Neural cell (in vitro differentiated cells): ENCODE data around the gene CLEC4C.

Experiments used
- EP300 ChIP-seq: fragments of 450-650 bp; conservative IDR thresholded peaks from 2 replicates; pipeline ENCODE4 v1.6.1; 2014; ENCODE audit warnings: antibody characterized with exemption, mild to moderate bottlenecking, moderate library complexity; ENCODE audit not compliant: poor library complexity, severe bottlenecking
- EZH2 ChIP-seq: fragments of 200-600, 300-800 bp; shearing (Covaris generic), sonication (generic); IDR thresholded peaks from 2 replicates; pipeline ENCODE4 v1.6.1; 2014; ENCODE audit warnings: antibody characterized with exemption, low read length, borderline replicate concordance, mild to moderate bottlenecking; ENCODE audit not compliant: insufficient read depth, poor library complexity, severe bottlenecking
- MXI1 ChIP-seq: fragments of 450-650 bp; conservative IDR thresholded peaks from 2 replicates; pipeline ENCODE4 v1.6.1; 2014; ENCODE audit warnings: antibody characterized with exemption, mild to moderate bottlenecking; ENCODE audit not compliant: poor library complexity, severe bottlenecking
- SMC3 ChIP-seq: fragments of 450-650 bp; conservative IDR thresholded peaks from 2 replicates; pipeline ENCODE4 v1.6.1; 2014; ENCODE audit warnings: antibody characterized with exemption, mild to moderate bottlenecking, moderate library complexity; ENCODE audit not compliant: poor library complexity
- TF ChIP-seq, protein P1 (sequence below): IDR thresholded peaks from 2 replicates; pipeline ENCODE4 v1.6.1; 2012; ENCODE audit warnings: borderline replicate concordance
- TF ChIP-seq, protein P2 (sequence below): fragments of 450-650 bp; IDR thresholded peaks from 2 replicates; pipeline ENCODE4 v1.5.1; 2014; ENCODE audit warnings: antibody characterized with exemption, mild to moderate bottlenecking, moderate library complexity; ENCODE audit not compliant: poor library complexity, severe bottlenecking

DNA sequence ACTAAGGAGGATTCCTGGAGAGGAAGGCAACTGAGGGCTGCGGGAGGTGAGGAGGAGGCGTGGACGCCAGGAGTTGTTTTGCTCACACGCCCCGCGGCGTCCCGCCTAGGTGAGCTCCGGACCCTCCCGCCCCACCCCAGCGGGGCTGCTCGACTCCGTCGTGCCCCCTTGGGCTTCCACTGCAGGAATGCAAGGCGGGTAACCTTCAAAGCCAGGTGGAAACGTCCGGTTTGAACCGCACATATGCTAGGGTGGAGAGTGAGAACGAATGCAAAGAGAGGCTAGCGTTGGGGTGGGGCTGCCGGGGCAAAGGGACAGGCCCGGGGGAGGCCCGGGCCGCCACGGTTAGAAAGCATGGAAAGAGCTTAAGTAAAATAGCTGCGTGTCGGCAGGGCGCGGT lies 41.3 kb downstream of the CLEC4C start:
- no peak for TF ChIP-seq SMC3
- TF ChIP-seq, protein P1, sequence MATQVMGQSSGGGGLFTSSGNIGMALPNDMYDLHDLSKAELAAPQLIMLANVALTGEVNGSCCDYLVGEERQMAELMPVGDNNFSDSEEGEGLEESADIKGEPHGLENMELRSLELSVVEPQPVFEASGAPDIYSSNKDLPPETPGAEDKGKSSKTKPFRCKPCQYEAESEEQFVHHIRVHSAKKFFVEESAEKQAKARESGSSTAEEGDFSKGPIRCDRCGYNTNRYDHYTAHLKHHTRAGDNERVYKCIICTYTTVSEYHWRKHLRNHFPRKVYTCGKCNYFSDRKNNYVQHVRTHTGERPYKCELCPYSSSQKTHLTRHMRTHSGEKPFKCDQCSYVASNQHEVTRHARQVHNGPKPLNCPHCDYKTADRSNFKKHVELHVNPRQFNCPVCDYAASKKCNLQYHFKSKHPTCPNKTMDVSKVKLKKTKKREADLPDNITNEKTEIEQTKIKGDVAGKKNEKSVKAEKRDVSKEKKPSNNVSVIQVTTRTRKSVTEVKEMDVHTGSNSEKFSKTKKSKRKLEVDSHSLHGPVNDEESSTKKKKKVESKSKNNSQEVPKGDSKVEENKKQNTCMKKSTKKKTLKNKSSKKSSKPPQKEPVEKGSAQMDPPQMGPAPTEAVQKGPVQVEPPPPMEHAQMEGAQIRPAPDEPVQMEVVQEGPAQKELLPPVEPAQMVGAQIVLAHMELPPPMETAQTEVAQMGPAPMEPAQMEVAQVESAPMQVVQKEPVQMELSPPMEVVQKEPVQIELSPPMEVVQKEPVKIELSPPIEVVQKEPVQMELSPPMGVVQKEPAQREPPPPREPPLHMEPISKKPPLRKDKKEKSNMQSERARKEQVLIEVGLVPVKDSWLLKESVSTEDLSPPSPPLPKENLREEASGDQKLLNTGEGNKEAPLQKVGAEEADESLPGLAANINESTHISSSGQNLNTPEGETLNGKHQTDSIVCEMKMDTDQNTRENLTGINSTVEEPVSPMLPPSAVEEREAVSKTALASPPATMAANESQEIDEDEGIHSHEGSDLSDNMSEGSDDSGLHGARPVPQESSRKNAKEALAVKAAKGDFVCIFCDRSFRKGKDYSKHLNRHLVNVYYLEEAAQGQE: no peak
- TF ChIP-seq, protein P2, sequence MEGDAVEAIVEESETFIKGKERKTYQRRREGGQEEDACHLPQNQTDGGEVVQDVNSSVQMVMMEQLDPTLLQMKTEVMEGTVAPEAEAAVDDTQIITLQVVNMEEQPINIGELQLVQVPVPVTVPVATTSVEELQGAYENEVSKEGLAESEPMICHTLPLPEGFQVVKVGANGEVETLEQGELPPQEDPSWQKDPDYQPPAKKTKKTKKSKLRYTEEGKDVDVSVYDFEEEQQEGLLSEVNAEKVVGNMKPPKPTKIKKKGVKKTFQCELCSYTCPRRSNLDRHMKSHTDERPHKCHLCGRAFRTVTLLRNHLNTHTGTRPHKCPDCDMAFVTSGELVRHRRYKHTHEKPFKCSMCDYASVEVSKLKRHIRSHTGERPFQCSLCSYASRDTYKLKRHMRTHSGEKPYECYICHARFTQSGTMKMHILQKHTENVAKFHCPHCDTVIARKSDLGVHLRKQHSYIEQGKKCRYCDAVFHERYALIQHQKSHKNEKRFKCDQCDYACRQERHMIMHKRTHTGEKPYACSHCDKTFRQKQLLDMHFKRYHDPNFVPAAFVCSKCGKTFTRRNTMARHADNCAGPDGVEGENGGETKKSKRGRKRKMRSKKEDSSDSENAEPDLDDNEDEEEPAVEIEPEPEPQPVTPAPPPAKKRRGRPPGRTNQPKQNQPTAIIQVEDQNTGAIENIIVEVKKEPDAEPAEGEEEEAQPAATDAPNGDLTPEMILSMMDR: no peak
- TF ChIP-seq EZH2: no peak
- no peak for TF ChIP-seq EP300
- TF ChIP-seq MXI1: no peak
